Measurements from ENCODE around the gene EXOC3L4. TPM values are rescaled to one million over a fixed set of nuclear protein-coding genes. Genes with fewer than 3 reads are reported as not detected.
A peak's percentile ranks its signal among the peaks of the same experiment; 100 is the strongest.

The EXOC3L4 gene
- total RNA-seq, 6 experiments from 2014 or later, result 34.2 to 87.1 (median 48.1) TPM

DNA sequence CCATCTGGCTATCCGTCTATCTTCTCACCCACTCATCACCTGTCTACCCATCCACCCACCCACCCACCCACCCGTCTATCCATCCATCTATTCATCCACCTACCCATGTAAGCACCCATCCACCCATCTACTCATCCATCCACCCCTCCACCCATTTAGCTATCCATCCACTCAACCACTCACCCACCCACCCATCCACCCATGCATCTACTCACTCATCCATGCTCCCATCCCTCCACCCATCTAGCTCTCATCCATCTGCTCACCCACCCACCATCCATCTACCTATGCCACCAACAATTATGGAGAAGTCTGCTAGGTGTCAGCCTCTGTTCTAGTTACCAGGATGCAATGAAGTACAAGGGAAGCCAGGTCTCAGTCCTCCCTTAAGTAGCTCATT, 39.9 kb downstream of the EXOC3L4 start:
- H3K27ac ChIP-seq, result no peak overlapping the region
- H3K4me1 ChIP-seq, result peaks cover 0 to 24% (median 8%) of the 10 kb centered on the region in 4 donors
- H3K27me3 ChIP-seq, result no peaks in the 10 kb centered on the region
- no peaks in the 10 kb centered on the region for H3K9me3 ChIP-seq
- WGBS (ENCODE audit: insufficient coverage, low coverage, low lambda C conversion rate, missing lambda C conversion rate), result 86% methylated on average over 2 of the region's 2 CpGs
- peaks cover 0 to 11% (median 0%) of the 10 kb centered on the region in 4 donors for H3K36me3 ChIP-seq
- intact Hi-C loops (cut with DNase I), result no loop called here
- H3K4me3 ChIP-seq, result no peak overlapping the region
- DNase-seq (no peak), ATAC-seq (no peak)
- TF ChIP-seq POLR2A (IDR thresholded peaks at IDR 0.05), result no peak
- TF ChIP-seq CTCF (IDR thresholded peaks at IDR 0.05), result no peak

- TF ChIP-seq CTCF (IDR thresholded peaks at IDR 0.05), result no peak
- TF ChIP-seq POLR2A (IDR thresholded peaks at IDR 0.05), result no peak
- Histone ChIP-seq H3K4me3 (no peak overlapping the region), H3K27ac (no peak overlapping the region), H3K36me3 (peaks cover 0 to 6% (median 0%) of the 10 kb centered on the region in 4 donors), H3K27me3 (no peaks in the 10 kb centered on the region), H3K9me3 (no peaks in the 10 kb centered on the region), H3K4me1 (peaks cover 0 to 24% (median 8%) of the 10 kb centered on the region in 4 donors)
- DNase-seq (peak in 1 of 3 donors; percentile 48), ATAC-seq (no peak)
- intact Hi-C loops (cut with DNase I), result no loop called here
- 95% methylated on average over 4 of the region's 14 CpGs for WGBS (ENCODE audit: insufficient coverage, low coverage, low lambda C conversion rate, missing lambda C conversion rate)
These were observed 40.4 kb downstream of the EXOC3L4 start for GRCh38 chr14:103134919-103135318.

- peak in 1 of 3 donors; percentile 72 for DNase-seq
- H3K27ac ChIP-seq, result no peak overlapping the region
- peak; percentile 13 to 62 (median 55) for ATAC-seq
- peaks cover 0 to 24% (median 8%) of the 10 kb centered on the region in 4 donors for H3K4me1 ChIP-seq
- no peak for TF ChIP-seq POLR2A (IDR thresholded peaks at IDR 0.05)
- no peak for TF ChIP-seq CTCF (IDR thresholded peaks at IDR 0.05)
- peaks cover 0 to 6% (median 0%) of the 10 kb centered on the region in 4 donors for H3K36me3 ChIP-seq
- WGBS (ENCODE audit: insufficient coverage, low coverage, low lambda C conversion rate, missing lambda C conversion rate), result 74% methylated on average over 3 of the region's 26 CpGs
- H3K9me3 ChIP-seq, result no peaks in the 10 kb centered on the region
- no peak overlapping the region for H3K4me3 ChIP-seq
- no peaks in the 10 kb centered on the region for H3K27me3 ChIP-seq
- intact Hi-C loops (cut with DNase I), result no loop called here
These were observed 41.1 kb downstream of the EXOC3L4 start for GRCh38 chr14:103135333-103136260.

- peaks cover 0 to 24% (median 5%) of the 10 kb centered on the region in 4 donors for H3K4me1 ChIP-seq
- H3K9me3 ChIP-seq, result no peaks in the 10 kb centered on the region
- 72% methylated on average over 19 of the region's 20 CpGs for WGBS (ENCODE audit: insufficient coverage, low coverage, low lambda C conversion rate, missing lambda C conversion rate)
- intact Hi-C loops (cut with DNase I), result no loop called here
- TF ChIP-seq POLR2A (IDR thresholded peaks at IDR 0.05) (no peak), CTCF (IDR thresholded peaks at IDR 0.05) (no peak)
- DNase-seq (peak in 1 of 3 donors; percentile 54), ATAC-seq (peak in 2 of 4 donors; percentile 4 to 12)
- peaks cover 0 to 6% (median 0%) of the 10 kb centered on the region in 4 donors for H3K36me3 ChIP-seq
- H3K4me3 ChIP-seq, result no peak overlapping the region
- no peak overlapping the region for H3K27ac ChIP-seq
- no peaks in the 10 kb centered on the region for H3K27me3 ChIP-seq
These were observed 42.1 kb downstream of the EXOC3L4 start for GRCh38 chr14:103136388-103137271.

Data from right lobe of liver (tissue), 6 donors.